Measurements from ENCODE around the gene EEF1AKMT3.

Gene EEF1AKMT3

GRCh38 chr12:57783466-57783801 is 11.0 kb downstream of the EEF1AKMT3 start:
- DNase-seq (ENCODE audit: low read depth in 2 of 2), result no peak

GRCh38 chr12:57783861-57784260 is 11.4 kb downstream of the EEF1AKMT3 start:
- DNase-seq (ENCODE audit: low read depth in 2 of 2), result no peak

GRCh38 chr12:57793920-57794319 is 21.5 kb downstream of the EEF1AKMT3 start:
- DNase-seq (ENCODE audit: low read depth in 2 of 2), result peak; percentile 60 to 61

- no peak for DNase-seq (ENCODE audit: low read depth in 2 of 2)
Observed at GRCh38 chr12:57795354-57795753, 22.9 kb downstream of the EEF1AKMT3 start.

- DNase-seq (ENCODE audit: low read depth in 2 of 2), result no peak
Observed at GRCh38 chr12:57796996-57797395, 24.6 kb downstream of the EEF1AKMT3 start.

GRCh38 chr12:57797933-57798332 is 25.5 kb downstream of the EEF1AKMT3 start:
- no peak for DNase-seq (ENCODE audit: low read depth in 2 of 2)

- DNase-seq (ENCODE audit: low read depth in 2 of 2), result no peak
Observed at GRCh38 chr12:57800965-57801364, 28.6 kb downstream of the EEF1AKMT3 start.

- no peak for DNase-seq (ENCODE audit: low read depth in 2 of 2)
Observed at GRCh38 chr12:57802607-57803006, 30.2 kb downstream of the EEF1AKMT3 start.

GRCh38 chr12:57803319-57803893 is 31.0 kb downstream of the EEF1AKMT3 start:
- no peak for DNase-seq (ENCODE audit: low read depth in 2 of 2)

- no peak for DNase-seq (ENCODE audit: low read depth in 2 of 2)
Observed at GRCh38 chr12:57806677-57807076, 34.3 kb downstream of the EEF1AKMT3 start.

- no peak for DNase-seq (ENCODE audit: low read depth in 2 of 2)
Observed at GRCh38 chr12:57807285-57807684, 34.9 kb downstream of the EEF1AKMT3 start.

GRCh38 chr12:57808351-57808750 is 35.9 kb downstream of the EEF1AKMT3 start:
- DNase-seq (ENCODE audit: low read depth in 2 of 2), result no peak

- DNase-seq (ENCODE audit: low read depth in 2 of 2), result no peak
Observed at GRCh38 chr12:57809425-57809824, 37.0 kb downstream of the EEF1AKMT3 start.

GRCh38 chr12:57810450-57810849 is 38.0 kb downstream of the EEF1AKMT3 start:
- DNase-seq (ENCODE audit: low read depth in 2 of 2), result peak; percentile 32 to 37

- no peak for DNase-seq (ENCODE audit: low read depth in 2 of 2)
Observed at GRCh38 chr12:57811028-57811755, 38.8 kb downstream of the EEF1AKMT3 start.

- DNase-seq (ENCODE audit: low read depth in 2 of 2), result no peak
Observed at GRCh38 chr12:57813111-57813970, 40.9 kb downstream of the EEF1AKMT3 start.

- DNase-seq (ENCODE audit: low read depth in 2 of 2), result no peak
Observed at GRCh38 chr12:57813971-57814772, 41.8 kb downstream of the EEF1AKMT3 start.

- DNase-seq (ENCODE audit: low read depth in 2 of 2), result no peak
Observed at GRCh38 chr12:57815177-57816000, 43.0 kb downstream of the EEF1AKMT3 start.

- DNase-seq (ENCODE audit: low read depth in 2 of 2), result no peak
Observed at GRCh38 chr12:57816001-57816854, 43.8 kb downstream of the EEF1AKMT3 start.

GRCh38 chr12:57816855-57817151 is 44.4 kb downstream of the EEF1AKMT3 start:
- DNase-seq (ENCODE audit: low read depth in 2 of 2), result no peak

Data from fibroblast of skin of left quadriceps (primary cell).